ENCODE measurements around the gene PTCH2.

- TF ChIP-seq POLR2A (IDR thresholded peaks at IDR 0.05) (no peak), CTCF (IDR thresholded peaks at IDR 0.05) (no peak)
These were observed 39.5 kb downstream of the PTCH2 start for GRCh38 chr1:44803312-44804095.
